ENCODE measurements around the gene SMCO1. TPM values are rescaled to one million over a fixed set of nuclear protein-coding genes. Genes with fewer than 3 reads are reported as not detected.
A peak's percentile ranks its signal among the peaks of the same experiment; 100 is the strongest.
"Not testable (repeated sequence)": the region's sequence is repeated elsewhere in the genome, so short reads cannot be mapped to it uniquely, and the experiment has no call there.

SMCO1 gene
- total RNA-seq, 1 donor from 2014 or later: not detected

DNA sequence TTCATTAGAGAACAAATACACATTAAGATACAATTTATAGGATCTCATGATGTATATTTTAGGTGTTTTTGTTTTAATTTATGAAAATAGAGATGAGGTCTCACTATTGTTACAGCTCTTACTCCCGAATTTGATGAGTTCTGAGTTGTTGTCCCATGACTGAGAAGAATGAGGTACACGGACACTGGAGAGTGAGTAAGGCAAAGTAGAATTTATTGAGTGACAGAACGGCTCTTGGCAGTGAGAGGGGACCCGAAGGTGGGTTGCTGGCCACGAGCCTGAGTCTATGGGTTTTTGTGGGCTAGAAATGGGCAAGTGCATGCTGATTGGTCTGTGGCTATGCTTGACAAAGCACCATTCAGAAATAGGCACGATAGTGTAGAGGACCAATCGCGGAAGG is 8.5 kb downstream of the SMCO1 start:
- peaks cover 8% of the 10 kb centered on the region for H3K27me3 Mint-ChIP-seq (ENCODE audit: unreplicated experiment)
- no peak overlapping the region for H3K4me3 Mint-ChIP-seq (ENCODE audit: unreplicated experiment)
- H3K36me3 Mint-ChIP-seq (ENCODE audit: low read depth, unreplicated experiment): peaks cover 11% of the 10 kb centered on the region
- peaks cover 8% of the 10 kb centered on the region for H3K9me3 Mint-ChIP-seq (ENCODE audit: unreplicated experiment)
- no peak overlapping the region for H3K27ac Mint-ChIP-seq (ENCODE audit: unreplicated experiment)
- H3K4me1 Mint-ChIP-seq (ENCODE audit: unreplicated experiment): peaks cover 7% of the 10 kb centered on the region
- TF ChIP-seq, protein P1, sequence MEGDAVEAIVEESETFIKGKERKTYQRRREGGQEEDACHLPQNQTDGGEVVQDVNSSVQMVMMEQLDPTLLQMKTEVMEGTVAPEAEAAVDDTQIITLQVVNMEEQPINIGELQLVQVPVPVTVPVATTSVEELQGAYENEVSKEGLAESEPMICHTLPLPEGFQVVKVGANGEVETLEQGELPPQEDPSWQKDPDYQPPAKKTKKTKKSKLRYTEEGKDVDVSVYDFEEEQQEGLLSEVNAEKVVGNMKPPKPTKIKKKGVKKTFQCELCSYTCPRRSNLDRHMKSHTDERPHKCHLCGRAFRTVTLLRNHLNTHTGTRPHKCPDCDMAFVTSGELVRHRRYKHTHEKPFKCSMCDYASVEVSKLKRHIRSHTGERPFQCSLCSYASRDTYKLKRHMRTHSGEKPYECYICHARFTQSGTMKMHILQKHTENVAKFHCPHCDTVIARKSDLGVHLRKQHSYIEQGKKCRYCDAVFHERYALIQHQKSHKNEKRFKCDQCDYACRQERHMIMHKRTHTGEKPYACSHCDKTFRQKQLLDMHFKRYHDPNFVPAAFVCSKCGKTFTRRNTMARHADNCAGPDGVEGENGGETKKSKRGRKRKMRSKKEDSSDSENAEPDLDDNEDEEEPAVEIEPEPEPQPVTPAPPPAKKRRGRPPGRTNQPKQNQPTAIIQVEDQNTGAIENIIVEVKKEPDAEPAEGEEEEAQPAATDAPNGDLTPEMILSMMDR (IDR thresholded peaks at IDR 0.05; ENCODE audit: unreplicated experiment): no peak
- no peak for DNase-seq (ENCODE audit: low spot score)

DNA sequence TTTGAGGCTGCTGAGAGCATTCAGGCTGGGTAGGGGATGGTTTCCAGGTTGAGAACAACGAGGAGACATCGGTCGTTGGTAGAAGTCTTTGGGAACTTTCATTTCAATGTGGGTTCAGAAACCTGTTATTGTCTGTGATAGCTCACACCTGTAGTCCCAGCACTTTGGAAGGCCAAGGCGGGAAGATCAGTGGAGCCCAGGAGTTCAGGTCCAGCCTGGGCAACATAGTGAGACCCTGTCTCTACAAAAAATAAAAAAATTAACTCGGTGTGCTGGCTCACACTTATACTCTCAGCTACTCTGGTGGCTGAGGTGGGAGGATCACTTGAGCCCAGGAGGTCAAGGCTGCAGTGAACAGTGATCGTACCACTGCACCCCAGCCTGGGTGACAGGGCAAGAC is 10.6 kb downstream of the SMCO1 start:
- no peak for DNase-seq (ENCODE audit: low spot score)
- peaks cover 8% of the 10 kb centered on the region for H3K9me3 Mint-ChIP-seq (ENCODE audit: unreplicated experiment)
- no peak overlapping the region for H3K27ac Mint-ChIP-seq (ENCODE audit: unreplicated experiment)
- peaks cover 6% of the 10 kb centered on the region for H3K27me3 Mint-ChIP-seq (ENCODE audit: unreplicated experiment)
- TF ChIP-seq, protein P1 (IDR thresholded peaks at IDR 0.05; ENCODE audit: unreplicated experiment): no peak
- H3K4me1 Mint-ChIP-seq (ENCODE audit: unreplicated experiment): peaks cover 8% of the 10 kb centered on the region
- peak overlapping the region; percentile 56 for H3K4me3 Mint-ChIP-seq (ENCODE audit: unreplicated experiment)
- H3K36me3 Mint-ChIP-seq (ENCODE audit: low read depth, unreplicated experiment): peaks cover 16% of the 10 kb centered on the region

DNA sequence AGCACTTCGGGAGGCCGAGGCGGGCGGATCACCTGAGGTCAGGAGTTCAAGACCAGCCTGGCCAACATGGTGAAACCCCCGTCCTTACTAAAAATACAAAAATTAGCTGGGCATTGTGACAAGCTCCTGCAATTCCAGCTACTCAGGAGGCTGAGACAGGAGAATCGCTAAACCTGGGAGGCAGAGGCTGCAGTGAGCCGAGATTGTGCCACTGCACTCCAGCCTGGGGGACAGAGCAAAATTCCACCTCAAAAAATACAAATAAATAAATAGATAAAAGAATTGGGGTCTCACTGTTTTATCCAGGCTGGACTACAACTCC is 11.1 kb downstream of the SMCO1 start:
- Mint-ChIP-seq H3K27ac (ENCODE audit: unreplicated experiment) (peak overlapping the region; percentile 87), H3K4me1 (ENCODE audit: unreplicated experiment) (peaks cover 13% of the 10 kb centered on the region), H3K36me3 (ENCODE audit: low read depth, unreplicated experiment) (peaks cover 16% of the 10 kb centered on the region), H3K4me3 (ENCODE audit: unreplicated experiment) (peak overlapping the region; percentile 100)
- DNase-seq (ENCODE audit: low spot score); H3K9me3 Mint-ChIP-seq (ENCODE audit: unreplicated experiment); H3K27me3 Mint-ChIP-seq (ENCODE audit: unreplicated experiment): not testable (repeated sequence)

DNA sequence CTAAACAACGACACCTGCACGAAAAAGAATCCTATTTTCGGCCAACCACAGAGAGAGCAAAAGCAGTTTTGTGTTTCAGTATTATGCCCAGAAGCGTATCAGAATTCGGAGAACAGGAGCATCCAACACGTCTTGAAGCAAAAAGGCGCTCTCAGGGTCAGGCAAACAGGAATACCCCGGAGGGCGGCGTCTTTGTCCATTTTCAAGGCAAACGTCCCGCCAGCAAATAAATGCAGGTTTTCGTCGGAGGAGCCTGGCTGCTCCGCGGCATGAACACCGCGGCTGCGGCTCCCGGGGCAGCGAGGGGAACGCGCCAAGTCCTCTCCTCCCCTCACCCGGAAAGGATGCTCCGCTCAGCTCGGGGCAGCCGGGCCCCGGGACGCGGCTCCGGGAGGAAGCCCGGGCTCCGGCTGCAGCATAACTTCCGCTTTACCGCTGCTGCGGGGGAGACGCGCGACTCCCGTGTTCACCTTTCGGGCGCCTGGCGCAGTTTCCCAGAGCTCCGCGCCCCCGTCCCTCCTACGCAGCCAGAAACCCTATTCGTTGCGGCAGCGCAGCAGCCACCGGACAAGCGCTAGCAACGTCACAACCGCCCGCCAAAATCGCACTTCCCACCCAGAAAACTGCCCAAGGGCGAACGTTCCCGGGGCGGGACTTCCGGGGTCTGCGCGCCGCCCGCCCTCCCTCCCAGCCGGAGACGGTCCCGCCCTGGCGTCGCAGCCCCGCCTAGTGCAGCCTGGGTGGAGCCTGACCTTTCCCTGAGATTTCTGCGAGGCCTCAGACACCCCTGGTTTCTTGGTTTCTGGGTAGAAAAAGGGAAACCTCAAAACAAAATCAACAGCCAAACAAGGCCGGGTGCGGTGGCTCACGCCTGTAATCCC is 11.7 kb downstream of the SMCO1 start, which contains the start of gene RNF168:
Gene RNF168 (minus strand): TSS at position 573 of the 881 bp plus-strand sequence. CDS start 595 bp downstream, outside the sequence.
- DNase-seq (ENCODE audit: low spot score): peak; percentile 84
- Mint-ChIP-seq H3K36me3 (ENCODE audit: low read depth, unreplicated experiment) (peaks cover 16% of the 10 kb centered on the region), H3K4me3 (ENCODE audit: unreplicated experiment) (peak within 1 kb of the TSS; percentile 100), H3K9me3 (ENCODE audit: unreplicated experiment) (peaks cover 8% of the 10 kb centered on the region), H3K27me3 (ENCODE audit: unreplicated experiment) (peaks cover 6% of the 10 kb centered on the region), H3K4me1 (ENCODE audit: unreplicated experiment) (peaks cover 15% of the 10 kb centered on the region), H3K27ac (ENCODE audit: unreplicated experiment) (peak within 1 kb of the TSS; percentile 97)
- TF ChIP-seq, protein P1 (IDR thresholded peaks at IDR 0.05; ENCODE audit: unreplicated experiment): no peak

DNA sequence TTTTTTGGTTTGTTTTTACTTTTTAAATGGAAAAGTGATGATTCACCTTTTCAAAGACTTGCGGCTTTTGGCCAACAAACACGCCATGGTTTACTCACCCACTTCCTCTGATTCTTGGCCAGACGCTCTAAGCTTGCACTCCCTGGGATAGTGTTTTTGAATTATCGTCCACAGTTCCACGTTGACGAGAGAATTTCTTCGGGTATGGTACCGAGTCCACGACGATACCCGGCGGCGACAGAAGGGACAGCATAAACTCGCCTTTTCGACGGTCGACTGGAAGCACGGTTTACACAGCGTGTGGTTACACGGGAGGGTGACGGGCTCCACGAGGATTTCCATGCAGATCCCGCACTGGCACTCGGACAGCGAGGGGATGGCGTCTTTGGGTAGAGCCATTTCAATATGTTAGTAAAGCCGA is 12.4 kb downstream of the SMCO1 start:
- Mint-ChIP-seq H3K9me3 (ENCODE audit: unreplicated experiment) (peaks cover 8% of the 10 kb centered on the region), H3K27ac (ENCODE audit: unreplicated experiment) (peak overlapping the region; percentile 97), H3K27me3 (ENCODE audit: unreplicated experiment) (peaks cover 6% of the 10 kb centered on the region), H3K4me3 (ENCODE audit: unreplicated experiment) (peak overlapping the region; percentile 100), H3K36me3 (ENCODE audit: low read depth, unreplicated experiment) (peaks cover 16% of the 10 kb centered on the region), H3K4me1 (ENCODE audit: unreplicated experiment) (peaks cover 15% of the 10 kb centered on the region)
- DNase-seq (ENCODE audit: low spot score): peak; percentile 48
- TF ChIP-seq, protein P1 (IDR thresholded peaks at IDR 0.05; ENCODE audit: unreplicated experiment): no peak

All from endothelial cell (in vitro differentiated cells).